ENCODE data around the gene IPO9.
"Not testable (repeated sequence)": the region's sequence is repeated elsewhere in the genome, so short reads cannot be mapped to it uniquely, and the experiment has no call there.

IPO9 gene

DNA sequence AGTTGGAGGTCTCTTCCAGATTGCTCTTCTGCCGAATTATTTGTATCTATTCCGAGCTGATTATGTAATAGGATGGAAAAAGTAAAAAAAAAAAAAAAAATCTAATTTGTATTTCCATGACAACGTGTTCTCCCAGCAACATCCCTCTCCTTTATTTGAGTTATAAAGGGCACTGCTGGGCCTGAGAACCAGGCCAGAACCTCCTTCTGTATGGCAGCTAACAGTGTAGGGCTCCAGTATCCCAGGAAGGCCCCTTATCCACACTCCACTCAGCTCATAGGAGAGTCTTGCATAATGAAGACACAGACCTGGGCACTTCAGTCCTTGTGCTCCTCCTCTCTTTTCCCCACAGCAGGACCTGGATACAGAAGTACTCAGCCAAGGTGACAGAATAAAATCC, 3.7 kb upstream of the IPO9 start:
- intact Hi-C loops (cut with micrococcal nuclease): no loop called here
- no peaks in the 10 kb centered on the region for H3K9me3 Mint-ChIP-seq
- no peak overlapping the region for H3K4me3 Mint-ChIP-seq
- H3K4me1 Mint-ChIP-seq (ENCODE audit: low read depth): peaks cover 26% of the 10 kb centered on the region
- H3K27me3 Mint-ChIP-seq: no peaks in the 10 kb centered on the region
- H3K27ac Mint-ChIP-seq: no peak overlapping the region
- peaks cover 17% of the 10 kb centered on the region for H3K36me3 Mint-ChIP-seq (ENCODE audit: low read depth)

DNA sequence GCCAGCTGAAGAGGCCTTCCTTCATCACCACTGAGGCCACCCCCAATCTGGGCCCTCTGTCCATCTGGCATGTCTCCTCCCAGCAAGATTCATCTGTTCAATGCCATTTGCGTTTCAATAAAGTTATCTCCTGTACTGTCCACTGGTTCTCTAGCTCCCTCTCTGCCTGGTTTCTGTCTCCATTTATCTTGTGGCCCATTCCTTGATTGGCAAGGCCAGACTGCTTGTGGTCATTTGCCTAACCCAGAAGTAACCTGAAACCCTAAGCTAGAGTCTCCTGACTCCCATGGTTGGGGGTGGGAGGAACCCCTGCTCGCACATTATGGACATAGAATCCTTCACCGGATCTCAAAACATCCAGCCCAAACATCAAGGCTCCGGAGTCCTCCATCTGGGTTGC, 2.1 kb upstream of the IPO9 start:
- intact Hi-C loops (cut with micrococcal nuclease): no loop called here
- peaks cover 18% of the 10 kb centered on the region for H3K36me3 Mint-ChIP-seq (ENCODE audit: low read depth)
- no peaks in the 10 kb centered on the region for H3K9me3 Mint-ChIP-seq

DNA sequence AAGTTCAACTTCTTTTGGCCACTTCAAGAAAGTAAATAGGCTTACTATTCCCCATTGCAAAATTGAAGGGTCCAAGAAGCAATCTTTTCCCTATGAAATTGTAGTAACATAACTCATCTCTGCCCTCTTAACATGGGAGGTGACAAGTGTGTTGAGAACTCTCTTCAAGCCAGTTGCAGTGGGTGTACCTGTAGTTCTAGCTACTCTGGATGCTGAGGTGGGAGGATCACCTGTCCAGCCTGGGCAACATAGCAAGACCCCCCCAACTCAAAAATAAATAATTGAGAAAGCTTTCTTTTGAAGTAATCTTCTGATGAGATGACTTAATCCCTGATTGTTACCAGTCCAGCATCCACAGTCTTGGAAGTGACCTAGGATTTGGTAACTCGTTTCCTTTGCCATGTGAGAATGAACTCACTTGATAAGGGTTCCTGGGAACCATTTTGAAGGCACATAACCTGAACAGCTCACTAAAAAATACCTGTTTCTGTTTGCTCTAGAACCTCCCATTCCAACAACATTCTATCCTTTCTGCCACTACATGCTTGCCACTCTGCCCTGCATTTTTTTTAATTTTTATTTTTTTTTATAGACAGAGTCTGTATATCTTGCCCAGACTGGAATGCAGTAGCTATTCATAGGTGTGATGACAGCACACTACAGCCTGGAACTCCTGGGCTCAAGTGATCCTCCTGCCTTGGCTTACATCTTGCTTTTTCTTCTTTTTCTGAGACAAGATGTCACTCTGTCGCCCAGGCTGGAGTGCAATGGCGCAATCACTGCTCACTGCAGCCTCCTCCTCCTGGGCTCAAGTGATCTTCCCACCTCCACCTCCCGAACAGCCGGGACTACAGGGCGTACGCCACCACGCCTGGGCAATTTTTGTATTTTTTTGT, 1.4 kb upstream of the IPO9 start:
- no peaks in the 10 kb centered on the region for H3K9me3 Mint-ChIP-seq
- intact Hi-C loops (cut with micrococcal nuclease): no loop called here
- H3K4me3 Mint-ChIP-seq: no peak overlapping the region
- H3K27me3 Mint-ChIP-seq: no peaks in the 10 kb centered on the region
- peaks cover 18% of the 10 kb centered on the region for H3K36me3 Mint-ChIP-seq (ENCODE audit: low read depth)
- peaks cover 38% of the 10 kb centered on the region for H3K4me1 Mint-ChIP-seq (ENCODE audit: low read depth)
- H3K27ac Mint-ChIP-seq: no peak overlapping the region

More for the DNA sequence above, 2.1 kb upstream of the IPO9 start:
- no peak overlapping the region for H3K4me3 Mint-ChIP-seq
- H3K4me1 Mint-ChIP-seq (ENCODE audit: low read depth): peaks cover 36% of the 10 kb centered on the region
- no peak overlapping the region for H3K27ac Mint-ChIP-seq
- H3K27me3 Mint-ChIP-seq: no peaks in the 10 kb centered on the region

DNA sequence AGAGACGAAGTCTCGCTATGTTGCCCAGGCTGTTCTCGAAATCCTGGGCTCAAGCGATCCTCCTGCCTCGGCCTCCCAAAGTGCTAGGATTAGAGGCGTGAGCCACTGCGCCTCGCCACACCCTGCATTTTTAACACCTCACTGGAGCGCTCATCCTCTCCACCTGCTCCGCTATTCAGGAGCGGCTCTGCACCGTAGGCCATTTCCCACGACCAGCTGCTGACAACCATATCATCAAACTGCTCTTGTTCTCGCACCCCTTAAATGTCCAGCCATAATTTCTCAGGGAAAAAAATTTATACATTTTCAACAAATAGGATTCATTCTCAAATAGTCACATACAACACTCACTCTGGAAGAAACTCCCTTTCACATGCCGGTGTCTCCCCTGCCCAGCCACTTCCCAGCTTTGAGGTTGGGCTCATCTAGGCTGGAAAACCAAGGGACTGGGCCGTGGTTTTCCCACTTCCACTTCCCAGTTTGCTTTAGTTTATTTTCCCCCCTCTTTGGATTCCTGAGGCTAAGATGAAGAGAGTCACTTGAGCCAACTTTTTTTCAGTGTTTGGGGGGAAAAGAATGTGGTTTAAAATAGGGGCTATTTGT, 639 bp upstream of the IPO9 start:
- intact Hi-C loops (cut with micrococcal nuclease): no loop called here
- Mint-ChIP-seq H3K27me3 (no peaks in the 10 kb centered on the region), H3K27ac (no peak overlapping the region), H3K36me3 (ENCODE audit: low read depth) (peaks cover 18% of the 10 kb centered on the region), H3K4me1 (ENCODE audit: low read depth) (peaks cover 38% of the 10 kb centered on the region), H3K9me3 (no peaks in the 10 kb centered on the region), H3K4me3 (no peak overlapping the region)

DNA sequence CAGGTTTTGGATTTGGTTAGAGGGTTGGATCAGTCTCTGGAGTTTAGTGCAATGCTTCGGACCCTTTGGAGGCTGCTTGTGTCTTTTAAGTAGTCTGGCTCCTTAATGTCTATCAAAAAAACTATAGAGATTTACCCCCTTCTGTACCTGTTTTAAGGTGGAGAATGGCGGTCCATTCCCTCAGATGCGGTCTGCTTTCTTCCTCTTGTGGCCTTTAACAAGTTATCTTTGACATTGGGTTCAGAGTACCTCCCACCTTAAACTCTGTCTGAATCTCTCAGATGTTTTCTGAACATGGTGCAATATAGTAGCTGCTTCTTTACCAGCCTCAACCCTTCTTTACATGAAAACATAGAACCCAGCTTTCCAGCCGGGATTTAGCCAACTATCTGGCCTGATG, 2.4 kb downstream of the IPO9 start:
- peaks cover 38% of the 10 kb centered on the region for H3K4me1 Mint-ChIP-seq (ENCODE audit: low read depth)
- H3K27me3 Mint-ChIP-seq: no peaks in the 10 kb centered on the region
- no peaks in the 10 kb centered on the region for H3K9me3 Mint-ChIP-seq
- no peak overlapping the region for H3K27ac Mint-ChIP-seq
- no peak overlapping the region for H3K4me3 Mint-ChIP-seq
- intact Hi-C loops (cut with micrococcal nuclease): no loop called here
- peaks cover 36% of the 10 kb centered on the region for H3K36me3 Mint-ChIP-seq (ENCODE audit: low read depth)

- Mint-ChIP-seq H3K36me3 (ENCODE audit: low read depth) (peaks cover 27% of the 10 kb centered on the region), H3K27ac (no peak overlapping the region), H3K4me1 (ENCODE audit: low read depth) (peaks cover 35% of the 10 kb centered on the region), H3K4me3 (no peak overlapping the region), H3K27me3 (no peaks in the 10 kb centered on the region), H3K9me3 (no peaks in the 10 kb centered on the region)
- intact Hi-C loops (cut with micrococcal nuclease): no loop called here
Observed at GRCh38 chr1:201834621-201835020, 5.7 kb downstream of the IPO9 start.

- Mint-ChIP-seq H3K36me3 (ENCODE audit: low read depth) (peaks cover 21% of the 10 kb centered on the region), H3K4me1 (ENCODE audit: low read depth) (peaks cover 34% of the 10 kb centered on the region), H3K27ac (peak overlapping the region; percentile 63), H3K4me3 (no peak overlapping the region), H3K27me3 (no peaks in the 10 kb centered on the region), H3K9me3 (no peaks in the 10 kb centered on the region)
- intact Hi-C loops (cut with micrococcal nuclease): no loop called here
Observed at GRCh38 chr1:201838381-201838780, 9.4 kb downstream of the IPO9 start.

DNA sequence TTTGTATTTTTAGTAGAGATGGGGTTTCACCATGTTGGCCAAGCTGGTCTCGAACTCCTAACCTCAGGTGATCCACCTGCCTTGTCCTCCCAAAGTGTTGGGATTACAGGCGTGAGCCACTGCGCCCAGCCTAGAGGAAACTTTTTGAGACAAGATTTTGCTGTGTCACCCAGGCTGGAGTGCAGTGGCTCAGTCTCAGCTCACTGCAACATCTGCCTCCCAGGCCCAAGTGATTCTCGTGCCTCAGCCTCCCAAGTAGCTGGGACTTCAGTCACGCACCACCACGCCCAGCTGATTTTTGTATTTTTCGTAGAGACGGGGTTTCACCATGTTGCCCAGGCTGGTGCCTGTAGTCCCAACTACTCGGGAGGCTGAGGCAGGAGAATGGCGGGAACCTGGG, 10.1 kb downstream of the IPO9 start:
- Mint-ChIP-seq H3K4me1 (ENCODE audit: low read depth) (peaks cover 34% of the 10 kb centered on the region), H3K36me3 (ENCODE audit: low read depth) (peaks cover 21% of the 10 kb centered on the region)
- H3K27me3 Mint-ChIP-seq; H3K27ac Mint-ChIP-seq; intact Hi-C loops (cut with micrococcal nuclease); H3K4me3 Mint-ChIP-seq; H3K9me3 Mint-ChIP-seq: not testable (repeated sequence)

DNA sequence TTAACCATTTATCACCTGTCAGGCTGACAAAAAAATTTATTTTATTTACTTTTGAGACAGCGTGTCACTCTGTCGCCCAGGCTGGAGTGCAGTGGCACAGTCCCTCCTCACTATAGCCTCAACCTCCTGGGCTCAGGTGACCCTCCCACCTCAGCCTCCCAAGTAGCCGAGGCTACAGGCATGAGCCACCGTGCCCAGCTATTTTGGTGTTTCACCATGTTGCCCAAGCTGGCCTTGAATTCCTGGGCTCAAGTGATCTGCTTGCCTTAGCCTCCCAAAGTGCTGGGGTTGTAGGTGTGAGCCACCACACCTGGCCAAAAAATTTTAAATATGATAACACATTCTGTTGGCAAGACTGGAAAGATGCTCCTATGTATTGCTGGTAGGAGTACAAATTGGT, 11.1 kb downstream of the IPO9 start:
- Mint-ChIP-seq H3K4me1 (ENCODE audit: low read depth) (peaks cover 34% of the 10 kb centered on the region), H3K4me3 (no peak overlapping the region)
- intact Hi-C loops (cut with micrococcal nuclease): no loop called here

GRCh38 chr1:201840490-201840889, 11.5 kb downstream of the IPO9 start:
- Mint-ChIP-seq H3K9me3 (no peaks in the 10 kb centered on the region), H3K27ac (no peak overlapping the region), H3K4me3 (no peak overlapping the region), H3K4me1 (ENCODE audit: low read depth) (peaks cover 34% of the 10 kb centered on the region), H3K36me3 (ENCODE audit: low read depth) (peaks cover 8% of the 10 kb centered on the region), H3K27me3 (no peaks in the 10 kb centered on the region)
- intact Hi-C loops (cut with micrococcal nuclease): no loop called here

More for the DNA sequence above, 11.1 kb downstream of the IPO9 start:
- Mint-ChIP-seq H3K27me3 (no peaks in the 10 kb centered on the region), H3K36me3 (ENCODE audit: low read depth) (peaks cover 13% of the 10 kb centered on the region), H3K9me3 (no peaks in the 10 kb centered on the region), H3K27ac (no peak overlapping the region)

- H3K36me3 Mint-ChIP-seq (ENCODE audit: low read depth): peaks cover 4% of the 10 kb centered on the region
- no peak overlapping the region for H3K4me3 Mint-ChIP-seq
- no peaks in the 10 kb centered on the region for H3K9me3 Mint-ChIP-seq
- no peaks in the 10 kb centered on the region for H3K27me3 Mint-ChIP-seq
- peaks cover 34% of the 10 kb centered on the region for H3K4me1 Mint-ChIP-seq (ENCODE audit: low read depth)
- intact Hi-C loops (cut with micrococcal nuclease): no loop called here
- H3K27ac Mint-ChIP-seq: no peak overlapping the region
Observed at GRCh38 chr1:201841265-201841912, 12.4 kb downstream of the IPO9 start.

DNA sequence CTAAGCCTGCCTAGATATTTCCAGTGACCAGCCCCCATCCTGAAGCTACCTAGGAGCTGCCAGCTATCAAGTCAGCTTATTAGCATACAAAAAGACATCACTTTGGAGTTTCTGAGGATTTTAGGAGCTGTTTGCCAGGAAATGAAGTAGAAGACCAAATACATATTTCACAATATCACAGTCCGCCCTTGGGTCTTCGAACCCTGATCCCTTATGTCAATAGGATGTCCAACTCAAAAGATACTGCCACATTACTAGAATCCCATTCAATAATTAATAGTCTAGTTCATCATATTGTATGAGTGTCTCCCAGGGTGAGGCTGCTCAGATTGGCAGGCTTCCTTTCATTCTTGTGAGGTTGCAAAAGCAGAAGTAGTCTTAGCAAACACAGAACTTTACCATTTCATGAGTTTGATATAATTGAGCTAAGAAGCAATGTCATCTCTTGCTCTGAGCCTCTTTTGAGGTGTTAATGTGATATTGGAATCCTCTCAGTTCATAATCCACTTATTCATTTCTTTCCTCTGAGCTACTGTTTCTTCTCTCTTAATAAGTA, 13.6 kb downstream of the IPO9 start:
- Mint-ChIP-seq H3K27ac (no peak overlapping the region), H3K4me1 (ENCODE audit: low read depth) (peaks cover 32% of the 10 kb centered on the region), H3K27me3 (no peaks in the 10 kb centered on the region), H3K4me3 (no peak overlapping the region), H3K36me3 (ENCODE audit: low read depth) (peaks cover 15% of the 10 kb centered on the region), H3K9me3 (no peaks in the 10 kb centered on the region)
- intact Hi-C loops (cut with micrococcal nuclease): no loop called here

- no peak overlapping the region for H3K27ac Mint-ChIP-seq
- H3K27me3 Mint-ChIP-seq: no peaks in the 10 kb centered on the region
- H3K4me3 Mint-ChIP-seq: no peak overlapping the region
- H3K4me1 Mint-ChIP-seq (ENCODE audit: low read depth): peaks cover 22% of the 10 kb centered on the region
- intact Hi-C loops (cut with micrococcal nuclease): no loop called here
- H3K9me3 Mint-ChIP-seq: no peaks in the 10 kb centered on the region
- H3K36me3 Mint-ChIP-seq (ENCODE audit: low read depth): peaks cover 37% of the 10 kb centered on the region
Observed at GRCh38 chr1:201845331-201846083, 16.6 kb downstream of the IPO9 start.
